Heart left ventricle (tissue), 13 donors: Measurements from ENCODE around the gene ZNF107.

Source experiments
- POLR2A ChIP-seq, 2 donors: fragments of 450-650 bp; IDR thresholded peaks; one replicate each; pipeline ENCODE4 v1.6.1; 2017; ENCODE audit warnings: antibody characterized with exemption in 2 of 2, mild to moderate bottlenecking in 2 of 2, moderate library complexity in 2 of 2
- TF ChIP-seq, protein P1 (sequence below), 12 donors: fragments of 200-600 bp; sonication (generic) in 4 of 12; IDR thresholded peaks; one replicate each; pipeline versions ENCODE4 v1.5.0 to v1.8.0; 2018 to 2022; ENCODE audit warnings: antibody characterized with exemption in 12 of 12, mild to moderate bottlenecking in 5 of 12
- donor health status: ischemic (EF 13 %, LVEDD 7.1; RV severe dilation, severe dysfunction).
- donor health status: DM: no; HTN: yes; CAD: no.
- donor health status: DM: no; HTN: no; CAD: no.
- donor health status: ischemic (EF 25% LVEDD 6.9; RV normal size, moderate dysfunction).
- donor health status: ischemic (EF 25% LVEDD 5.7; RV mildly dilated, moderate dysfunction).
- donor health status: ischemic (EF 35%, LVEDD 5.7; RV mildly dilated, moderate dysfunction).
- donor health status: nonischemic (EF 11% LVEDD 7.7; RV severe dilation, severe dysfunction).
- donor health status: DM: yes; HTN: yes; CAD: no.
- donor health status: PGD.
- donor health status: ischemic (EF 29% LVEDD 5.4; RV normal size, mild dysfunction).
- donor health status: nonischemic (EF 23%, LVEDD 6.1; RV moderate dilation, normal function).

DNA sequence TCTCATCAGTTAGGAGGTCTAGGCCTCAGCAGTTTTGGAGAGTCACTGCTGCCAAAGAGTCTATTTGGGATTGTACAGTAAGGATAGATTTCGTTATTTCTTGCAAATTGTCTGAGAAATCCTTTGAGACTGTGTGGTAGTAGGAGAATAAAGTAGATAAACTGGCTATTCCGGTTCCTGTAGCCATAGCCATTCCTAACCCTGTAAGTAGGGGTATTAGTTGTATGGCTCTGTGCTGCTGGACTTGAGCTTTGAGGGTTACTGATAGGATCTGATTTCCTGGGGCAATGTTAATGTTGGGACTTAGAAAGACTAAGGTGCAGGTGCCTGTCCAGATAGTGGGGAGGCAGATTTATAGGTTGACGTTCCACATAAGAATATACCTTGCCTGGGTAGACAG, 92.2 kb downstream of the ZNF107 start:
- TF ChIP-seq, protein P1, sequence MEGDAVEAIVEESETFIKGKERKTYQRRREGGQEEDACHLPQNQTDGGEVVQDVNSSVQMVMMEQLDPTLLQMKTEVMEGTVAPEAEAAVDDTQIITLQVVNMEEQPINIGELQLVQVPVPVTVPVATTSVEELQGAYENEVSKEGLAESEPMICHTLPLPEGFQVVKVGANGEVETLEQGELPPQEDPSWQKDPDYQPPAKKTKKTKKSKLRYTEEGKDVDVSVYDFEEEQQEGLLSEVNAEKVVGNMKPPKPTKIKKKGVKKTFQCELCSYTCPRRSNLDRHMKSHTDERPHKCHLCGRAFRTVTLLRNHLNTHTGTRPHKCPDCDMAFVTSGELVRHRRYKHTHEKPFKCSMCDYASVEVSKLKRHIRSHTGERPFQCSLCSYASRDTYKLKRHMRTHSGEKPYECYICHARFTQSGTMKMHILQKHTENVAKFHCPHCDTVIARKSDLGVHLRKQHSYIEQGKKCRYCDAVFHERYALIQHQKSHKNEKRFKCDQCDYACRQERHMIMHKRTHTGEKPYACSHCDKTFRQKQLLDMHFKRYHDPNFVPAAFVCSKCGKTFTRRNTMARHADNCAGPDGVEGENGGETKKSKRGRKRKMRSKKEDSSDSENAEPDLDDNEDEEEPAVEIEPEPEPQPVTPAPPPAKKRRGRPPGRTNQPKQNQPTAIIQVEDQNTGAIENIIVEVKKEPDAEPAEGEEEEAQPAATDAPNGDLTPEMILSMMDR (IDR thresholded peaks at IDR 0.05), result no peak
- TF ChIP-seq POLR2A (IDR thresholded peaks at IDR 0.05), result no peak
